Endometrial microvascular endothelial cells (primary cell): Measurements from ENCODE around the gene TFAP2D. TPM values are rescaled to one million over a fixed set of nuclear protein-coding genes. Genes with fewer than 3 reads are reported as not detected.

Experiments
- in situ Hi-C: cut with HindIII; loops from 2 replicates; pipeline ENCODE4 v1.10.0; 2017; ENCODE audit warnings: low sequenced_read_pairs, low pct_unique_long_range_greater_than_20kb; ENCODE audit errors: inconsistent ontology term
- total RNA-seq: library from RNA; depleted of rRNA; stranded (reverse); fragments of >200 nt; gene quantifications from one replicate; pipeline ENCODE4 v1.2.3, GENCODE V29; 2015; ENCODE audit errors: inconsistent ontology term

The TFAP2D gene
- not detected for total RNA-seq

DNA sequence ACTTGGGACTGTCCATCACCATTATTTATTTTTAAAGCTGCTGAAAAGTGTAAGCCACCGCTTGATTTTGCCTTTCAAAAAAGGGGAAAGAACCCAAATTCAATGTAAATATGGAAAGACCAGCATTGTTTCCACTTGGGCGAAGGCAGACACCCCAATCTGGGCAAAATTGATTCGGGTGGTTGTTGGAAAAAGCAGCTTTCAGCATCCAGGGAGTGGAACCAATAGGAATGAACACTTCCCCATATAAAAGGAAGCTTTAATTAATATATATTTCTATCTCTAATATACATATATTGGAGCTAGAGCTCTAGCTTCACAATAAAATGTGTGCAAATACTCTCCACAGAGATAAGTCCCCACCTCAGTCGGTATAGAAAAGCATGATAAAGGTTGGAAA lies at the start of gene TFAP2D:
TFAP2D (plus strand) TSS at position 301 of the 400 bp plus-strand sequence. CDS start 530 bp downstream, outside the sequence.
- in situ Hi-C loops, result no loop called here

DNA sequence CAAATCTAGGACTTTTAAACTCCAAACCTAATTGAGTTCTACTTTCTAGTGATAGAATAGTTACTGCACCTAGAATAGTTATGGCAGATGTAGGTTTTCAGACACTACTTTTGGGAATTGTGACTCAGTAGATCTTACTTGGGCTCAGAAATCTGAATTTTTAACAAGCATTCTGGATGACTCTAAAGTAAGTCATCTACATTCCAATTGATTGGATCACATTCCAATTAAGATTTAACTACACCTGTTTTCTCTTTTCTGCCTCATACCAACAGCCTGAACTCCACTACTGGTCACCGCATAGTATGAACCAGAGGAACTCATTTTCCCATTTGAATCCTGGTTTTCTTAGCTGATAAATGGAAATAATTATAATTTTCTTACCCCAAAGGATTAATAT lies 49.5 kb upstream of the TFAP2D start:
- in situ Hi-C loops, result no loop called here

DNA sequence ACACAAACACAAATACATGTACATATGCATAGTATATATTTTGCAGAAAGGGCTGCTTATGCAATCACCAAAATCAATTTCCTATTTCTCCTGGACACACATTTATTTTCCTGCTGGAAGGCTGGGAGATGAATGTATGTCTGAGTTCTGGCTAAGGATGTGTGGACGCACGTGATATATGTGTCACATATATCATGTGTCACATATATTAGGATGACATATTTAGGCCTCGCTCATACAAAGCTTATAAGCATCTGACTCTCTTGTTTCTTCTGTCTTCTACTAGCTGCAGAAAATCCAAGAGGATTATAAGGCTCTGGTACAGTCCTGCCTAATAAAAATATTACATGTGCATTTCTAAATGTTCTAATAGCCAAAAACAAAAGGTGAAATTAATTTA lies 47.2 kb upstream of the TFAP2D start:
- in situ Hi-C loops, result no loop called here

DNA sequence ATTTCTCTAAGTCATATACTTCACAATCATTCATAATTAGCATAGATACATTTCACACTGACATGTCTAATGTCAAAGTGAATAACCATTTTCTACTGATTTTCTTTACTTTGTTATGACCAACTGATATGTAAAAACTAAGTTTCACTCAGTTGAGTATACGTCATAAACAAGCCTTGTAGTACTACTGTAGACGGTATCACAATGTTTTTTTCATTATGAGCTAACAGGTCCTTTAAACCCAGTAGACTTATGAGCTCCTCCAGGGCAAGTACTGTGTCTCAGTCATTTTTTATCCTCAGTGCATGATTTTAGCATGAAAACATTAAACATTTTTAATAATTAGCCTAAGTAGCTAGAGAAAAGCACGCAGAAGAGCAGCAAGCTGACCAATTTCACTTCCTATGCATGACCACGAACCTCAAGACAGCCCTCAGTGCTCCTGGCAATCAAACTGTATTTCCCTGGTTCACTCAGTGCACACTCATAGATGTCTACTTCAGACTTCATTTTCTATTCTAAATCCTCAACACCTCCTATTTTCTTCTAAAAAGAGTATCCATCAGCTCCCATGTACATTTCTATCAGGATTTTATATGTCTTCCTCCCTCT lies 32.0 kb upstream of the TFAP2D start:
- in situ Hi-C loops, result no loop called here

DNA sequence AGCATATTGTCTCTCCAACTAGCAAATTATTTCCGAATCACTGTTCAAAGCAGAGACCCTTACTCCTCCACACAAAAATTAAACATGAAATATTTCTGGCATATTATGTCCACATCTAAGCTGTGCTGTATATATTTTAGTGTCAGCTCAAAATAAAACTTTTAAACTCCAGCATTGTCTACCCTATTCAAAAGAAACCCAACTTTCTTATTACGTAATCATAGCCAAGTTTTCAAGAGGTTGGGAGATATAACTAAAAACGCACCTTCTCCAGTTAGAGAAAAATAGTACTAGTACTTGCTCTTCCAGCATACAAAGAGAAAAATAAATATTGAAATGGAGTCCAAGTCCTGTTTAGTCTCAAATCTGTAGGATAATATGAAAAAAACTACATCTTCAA lies 24.1 kb upstream of the TFAP2D start:
- in situ Hi-C loops, result no loop called here

DNA sequence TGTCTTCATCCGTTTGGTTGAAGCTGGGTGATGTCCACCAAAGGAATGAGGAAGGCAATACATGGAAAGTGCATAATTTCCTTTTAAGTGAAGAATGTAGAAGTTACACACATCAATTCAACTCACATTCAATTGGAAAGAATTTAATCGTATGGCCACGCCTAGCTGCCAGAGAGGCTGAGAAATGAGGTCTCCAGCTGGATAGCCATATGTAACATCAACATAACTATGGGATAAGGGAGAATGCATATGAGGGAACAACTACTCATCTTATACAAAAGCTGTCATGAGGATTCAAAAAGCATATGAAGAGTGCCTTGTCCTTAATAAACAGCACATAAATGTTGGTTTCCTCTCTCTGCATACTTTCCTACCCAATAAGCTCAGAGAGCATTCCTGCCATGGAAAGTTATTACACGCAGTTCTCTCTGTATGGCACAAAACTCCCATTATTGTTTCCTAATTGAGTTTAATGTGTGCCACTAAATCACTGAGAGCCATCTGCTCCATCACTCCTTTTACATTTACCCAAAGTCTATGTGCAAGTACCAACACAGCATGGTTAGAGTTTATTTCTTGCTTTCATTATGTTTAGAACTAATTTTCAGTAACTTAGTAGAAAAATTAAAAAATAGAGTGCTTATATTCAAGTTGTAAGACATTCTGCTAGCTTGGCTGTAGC lies 21.4 kb upstream of the TFAP2D start:
- in situ Hi-C loops, result no loop called here

DNA sequence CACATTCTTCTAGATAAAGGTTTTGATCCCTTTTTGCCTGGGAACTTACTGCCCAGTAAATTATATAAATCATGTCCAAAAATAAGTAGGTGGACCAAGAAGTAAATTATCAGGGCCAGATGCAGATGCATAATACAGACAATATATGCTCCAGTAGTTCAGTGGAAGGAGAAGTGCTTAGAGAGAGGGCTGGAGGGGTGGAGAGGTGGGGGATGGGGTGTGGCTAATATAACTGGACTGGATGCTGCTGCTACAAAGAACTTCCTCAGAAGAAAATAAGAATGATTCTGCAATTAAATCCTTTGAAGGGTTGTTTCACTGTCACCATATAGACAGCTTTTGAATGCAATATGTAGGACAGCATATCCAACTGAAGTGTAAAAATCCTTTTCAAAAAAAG lies 14.8 kb upstream of the TFAP2D start:
- in situ Hi-C loops, result no loop called here

DNA sequence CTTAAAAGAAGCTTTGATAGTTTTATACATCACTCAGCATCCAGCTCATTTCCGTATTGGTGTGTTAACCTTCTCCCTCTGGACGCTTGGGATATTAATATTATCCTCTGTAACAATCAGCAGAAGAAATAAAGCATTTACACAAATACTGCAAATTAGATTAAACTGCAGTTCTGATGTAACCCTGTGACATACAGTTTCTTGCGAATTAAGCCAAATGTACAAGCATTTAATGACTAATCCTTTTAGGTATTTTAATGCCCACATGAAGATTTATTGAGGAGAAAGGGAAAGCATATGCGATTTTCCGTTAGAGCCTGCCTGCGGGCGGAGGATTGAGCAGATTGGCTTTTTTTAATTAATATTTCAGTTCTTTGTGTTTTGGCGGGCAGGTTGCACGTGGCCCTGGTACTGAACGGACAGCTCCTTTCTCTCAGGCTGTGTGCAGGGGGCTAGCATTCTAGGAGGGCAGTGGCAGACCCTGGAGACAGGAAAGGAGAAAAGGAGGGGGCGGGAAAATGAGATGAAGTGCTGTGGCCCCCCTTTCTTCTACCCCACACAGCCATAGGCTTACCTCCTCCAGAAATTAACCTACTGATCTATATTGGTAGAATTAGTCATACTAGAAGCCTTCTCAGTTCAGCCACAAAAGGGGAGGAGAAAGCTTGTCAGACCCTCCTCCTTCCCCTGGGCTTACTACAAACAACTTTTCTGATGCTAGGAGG lies 14.1 kb upstream of the TFAP2D start:
- in situ Hi-C loops, result no loop called here

DNA sequence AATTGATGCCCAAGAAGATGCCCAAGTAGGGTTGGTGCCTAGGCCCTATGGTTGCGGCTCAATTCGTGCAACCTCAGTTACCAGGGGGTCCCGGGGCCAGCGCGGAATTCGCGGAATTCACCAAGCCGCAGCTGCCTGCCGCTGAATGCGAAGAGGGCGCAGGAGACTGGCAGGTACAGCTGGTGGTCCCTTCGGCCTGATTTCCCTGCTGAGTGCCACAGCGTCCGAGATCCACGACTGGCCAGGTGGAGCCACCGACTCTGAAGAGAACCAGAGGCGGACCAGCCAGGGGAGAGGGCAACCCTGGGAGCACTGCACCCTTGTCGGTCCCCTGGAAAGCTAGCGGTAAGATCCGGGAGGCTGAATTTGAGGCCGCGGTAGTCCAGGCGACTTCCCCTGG lies 6.8 kb upstream of the TFAP2D start:
- in situ Hi-C loops, result no loop called here

DNA sequence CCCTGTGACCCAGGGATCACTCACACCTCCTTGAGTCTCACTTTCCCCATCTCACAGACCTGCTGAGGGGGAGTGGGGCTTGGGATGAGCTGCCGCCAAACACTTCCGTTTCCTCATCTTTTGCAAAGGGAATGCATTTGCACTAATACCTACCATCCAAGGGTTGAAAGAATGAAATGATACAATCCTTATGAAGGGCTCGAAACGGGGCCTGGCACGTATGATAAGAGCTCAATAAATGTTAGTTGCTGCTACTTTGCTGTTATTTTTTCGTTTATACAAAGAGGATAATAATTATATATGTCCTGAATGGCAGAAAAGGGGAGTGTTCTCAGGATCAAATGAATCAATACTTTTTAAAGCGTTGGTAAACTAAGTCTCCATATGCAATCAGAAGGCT lies 6.1 kb upstream of the TFAP2D start:
- in situ Hi-C loops, result no loop called here

DNA sequence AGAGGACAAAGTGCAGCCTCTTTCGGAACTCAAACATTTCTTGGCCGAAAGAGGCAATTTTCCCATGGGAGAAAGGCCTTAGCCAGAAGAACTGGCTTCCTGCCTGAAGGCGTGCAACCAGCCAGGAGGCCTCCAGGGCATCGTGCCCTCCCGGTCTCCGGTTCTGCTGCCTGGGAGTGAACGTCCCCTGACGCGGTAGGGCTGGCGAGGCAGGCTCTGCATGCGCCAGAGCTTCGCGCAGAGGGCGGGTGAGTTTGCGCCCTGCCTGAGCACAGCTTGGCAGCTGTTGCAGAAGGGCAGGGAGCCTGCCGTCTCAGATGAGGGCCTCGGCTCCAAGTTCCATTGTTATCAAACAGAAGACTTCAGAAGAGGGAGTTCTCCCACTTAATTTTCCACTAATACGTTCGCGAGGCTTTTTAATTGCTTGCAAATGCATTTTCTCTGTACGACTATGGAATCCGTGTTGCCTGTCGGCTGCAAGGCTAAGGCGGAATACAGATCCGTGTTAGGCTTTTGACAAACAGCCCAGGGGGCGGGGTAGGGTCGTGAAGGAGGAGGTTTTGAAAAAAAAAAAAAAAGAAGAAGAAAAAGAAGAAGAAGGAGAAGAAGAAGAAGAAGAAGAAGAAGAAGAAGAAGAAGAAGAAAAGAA lies 5.5 kb upstream of the TFAP2D start:
- in situ Hi-C loops, result no loop called here

DNA sequence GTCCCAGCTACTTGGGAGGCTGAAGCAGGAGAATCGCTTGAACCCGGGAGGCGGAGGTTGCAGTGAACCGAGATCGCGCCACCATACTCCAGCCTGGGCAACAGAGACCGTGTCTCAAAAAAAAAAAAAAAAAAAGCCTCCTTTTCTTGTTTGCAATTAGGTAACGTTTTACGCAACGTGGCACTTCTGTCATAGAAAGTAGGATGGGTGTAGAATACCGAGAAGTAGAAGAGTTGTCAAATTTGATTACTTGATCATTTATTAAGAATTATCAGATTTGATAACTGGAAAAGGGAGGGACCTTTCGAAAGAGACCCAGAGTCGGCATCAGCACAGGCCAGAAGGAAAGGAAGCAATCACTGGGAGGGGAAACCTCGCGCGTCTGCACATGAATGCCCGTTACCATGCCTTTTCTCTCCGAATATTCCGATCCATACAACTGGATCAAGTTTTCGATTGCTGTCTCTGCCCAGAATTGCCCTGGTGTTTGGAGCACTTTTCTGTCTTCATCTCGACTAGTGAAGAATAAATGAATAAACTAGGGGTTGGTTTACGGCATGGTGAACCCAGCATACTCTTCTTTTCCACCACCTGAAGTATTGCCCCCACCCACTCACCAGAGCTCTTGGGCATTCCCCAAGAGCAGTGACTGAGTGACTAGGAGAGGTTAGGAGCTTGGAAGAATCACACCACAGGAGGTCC lies 4.5 kb upstream of the TFAP2D start:
- in situ Hi-C loops, result no loop called here

DNA sequence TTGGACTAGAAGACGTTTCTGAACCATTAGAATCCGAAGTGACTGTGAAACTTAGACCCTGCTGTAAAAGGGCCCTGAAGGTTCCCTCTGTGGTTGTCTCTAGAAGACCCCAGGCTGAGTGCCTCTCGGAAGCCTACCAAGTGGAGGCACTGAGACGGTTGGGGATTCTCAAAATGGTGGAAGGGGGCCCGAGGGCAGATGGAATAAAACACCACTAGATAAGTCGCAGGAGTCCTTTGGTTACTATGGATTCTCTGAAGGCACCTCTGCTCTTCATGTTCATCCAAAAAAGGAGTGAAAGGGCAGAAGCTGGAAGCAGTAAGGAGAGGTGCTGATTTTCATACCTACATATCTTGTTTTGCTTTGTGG lies 4.0 kb upstream of the TFAP2D start:
- in situ Hi-C loops, result no loop called here

DNA sequence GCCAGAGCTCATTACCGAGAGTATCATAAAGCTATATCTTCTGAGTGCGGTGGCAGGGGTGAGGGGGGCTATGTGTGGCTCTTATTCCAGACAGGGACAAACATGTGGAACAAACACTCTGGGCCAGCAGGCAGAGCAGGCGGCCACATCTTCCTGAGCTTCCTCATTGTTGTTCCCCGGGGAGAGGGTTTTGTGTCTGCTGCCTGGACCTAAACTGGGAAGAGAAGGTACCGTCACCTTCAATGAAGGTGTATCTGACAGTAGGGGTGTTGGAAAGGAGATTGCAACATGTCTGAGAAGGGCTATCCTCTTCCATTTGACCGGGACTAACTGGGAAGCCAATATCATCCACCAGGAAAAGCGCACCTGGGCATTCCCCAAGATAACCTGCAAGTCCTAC lies 1.6 kb upstream of the TFAP2D start:
- in situ Hi-C loops, result no loop called here

DNA sequence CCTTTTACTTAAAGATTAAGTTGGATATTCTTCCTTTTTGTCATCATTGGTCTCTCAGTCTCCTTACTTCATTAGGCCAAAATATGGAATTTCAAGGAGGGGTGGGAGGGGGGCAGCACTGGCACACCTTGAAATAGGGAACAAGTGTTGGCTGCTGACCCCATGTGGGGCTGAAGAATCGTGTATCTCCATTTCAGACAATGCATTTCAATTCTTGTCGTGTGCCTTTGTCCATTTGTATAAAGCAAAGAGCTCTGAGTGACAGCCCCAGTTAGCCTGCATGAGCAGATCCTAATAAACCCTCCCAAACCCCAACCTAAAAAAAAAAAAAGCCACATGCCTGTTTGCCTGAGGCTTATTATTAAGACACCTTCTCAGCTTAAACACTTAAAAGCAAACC lies 1.0 kb upstream of the TFAP2D start:
- in situ Hi-C loops, result no loop called here

DNA sequence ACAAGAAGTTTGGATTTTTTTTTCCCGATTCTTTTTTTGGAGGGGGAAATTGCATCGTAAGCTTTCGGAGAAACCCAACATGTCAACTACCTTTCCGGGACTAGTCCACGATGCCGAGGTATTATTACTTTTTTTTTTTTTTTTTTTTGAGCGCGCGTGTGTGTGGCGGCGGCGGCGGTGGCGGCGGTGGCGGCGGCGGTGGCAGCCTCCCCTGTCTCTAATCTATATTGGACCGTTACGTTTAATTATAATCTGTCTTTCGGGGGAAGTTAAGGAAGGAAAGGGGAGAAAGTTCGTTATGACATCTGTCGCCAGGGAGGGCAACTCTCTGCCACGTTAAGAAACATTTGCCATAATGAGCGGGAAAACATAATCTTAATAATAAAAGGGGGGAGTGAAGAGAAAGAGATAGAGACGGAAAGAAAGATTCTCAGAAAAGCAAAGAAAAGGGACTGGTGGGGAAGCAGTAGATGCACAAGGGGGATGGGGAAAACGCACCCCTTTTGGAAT lies 706 bp downstream of the TFAP2D start:
- in situ Hi-C loops, result no loop called here

DNA sequence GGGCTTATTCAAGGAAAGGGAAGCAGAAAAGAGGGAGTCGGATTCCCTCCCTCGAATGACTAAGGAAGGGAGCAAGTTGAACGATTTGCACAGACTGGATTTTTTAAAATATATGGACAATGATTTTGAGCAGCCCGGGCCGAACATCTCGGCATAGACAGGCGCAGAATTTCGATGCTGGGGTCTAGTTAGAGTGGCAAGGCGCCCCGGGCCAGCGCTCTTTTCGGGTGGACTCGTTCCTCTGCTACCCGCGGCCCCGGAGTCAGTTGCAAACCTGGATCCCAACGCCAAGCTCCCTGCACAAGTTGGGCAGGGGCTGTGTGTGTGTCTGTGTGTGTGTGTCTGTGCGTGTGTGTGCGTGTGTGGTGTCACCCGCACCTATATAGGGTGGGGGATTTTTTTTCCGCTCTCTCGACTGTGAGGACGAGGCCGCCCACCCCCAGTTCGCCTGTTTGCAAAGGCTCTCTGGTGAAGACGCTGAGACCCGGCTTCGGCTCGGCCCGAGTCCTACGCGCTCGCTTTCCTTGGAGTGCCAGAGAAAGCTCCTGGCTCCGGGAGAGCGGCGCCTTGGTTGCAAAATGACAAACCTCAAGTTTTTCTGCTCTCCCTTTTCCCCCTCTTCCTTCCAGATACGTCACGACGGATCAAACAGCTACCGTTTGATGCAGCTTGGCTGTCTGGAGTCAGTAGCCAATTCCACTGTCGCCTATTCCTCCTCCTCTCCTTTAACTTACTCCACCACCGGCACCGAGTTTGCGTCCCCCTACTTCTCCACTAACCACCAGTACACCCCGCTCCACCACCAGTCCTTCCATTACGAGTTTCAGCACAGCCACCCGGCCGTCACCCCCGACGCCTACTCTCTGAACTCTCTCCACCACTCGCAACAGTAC lies 1.4 kb downstream of the TFAP2D start:
- in situ Hi-C loops, result no loop called here

DNA sequence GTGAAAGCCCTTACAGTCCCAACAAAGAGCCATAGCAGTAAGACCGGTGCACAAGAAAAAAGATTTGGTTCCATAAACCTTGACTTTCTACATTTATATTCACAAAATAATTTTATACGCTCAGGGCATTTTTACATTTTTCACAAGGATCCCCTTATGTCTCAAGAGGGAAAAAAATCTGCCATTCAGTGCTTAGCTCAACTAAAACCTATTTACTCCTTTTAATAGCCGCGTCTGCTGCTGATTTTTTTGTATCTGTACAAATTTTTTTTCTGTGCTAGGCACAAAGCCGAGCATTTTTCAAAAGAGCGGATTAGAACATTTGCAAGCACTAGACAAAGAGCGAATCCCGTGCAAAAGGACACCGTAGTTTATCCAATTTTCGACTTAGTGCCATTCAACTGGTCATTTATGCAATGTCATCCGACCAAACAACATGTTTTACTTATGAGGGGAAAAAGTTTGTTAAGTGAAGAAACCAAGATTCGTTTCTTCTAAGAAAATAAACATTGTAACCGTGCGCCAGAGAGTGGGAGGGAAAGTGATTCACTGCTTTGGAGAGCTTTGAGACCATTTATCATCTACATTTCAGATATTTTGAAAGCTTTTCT lies 3.7 kb downstream of the TFAP2D start:
- in situ Hi-C loops, result no loop called here
